Liver (tissue), 9 donors: ENCODE measurements around the gene IWS1. TPM values are rescaled to one million over a fixed set of nuclear protein-coding genes. Genes with fewer than 3 reads are reported as not detected.

ENCODE experiments used
- DNase-seq: peaks from one replicate; pipeline ENCODE4 v3.0.0-alpha.2; 2017; ENCODE audit warnings: low spot score
- H3K27ac ChIP-seq, 2 donors: one replicate each; pipeline ENCODE4 v1.7.0; 2013; ENCODE audit warnings: inconsistent platforms in 2 of 2, low read length in 2 of 2, control low read depth in 1 of 2, low read depth in 1 of 2, mild to moderate bottlenecking in 1 of 2
- H3K27me3 ChIP-seq, 4 donors: one replicate each; pipeline versions ENCODE4 v1.6.1 to v1.7.0; 2013; ENCODE audit warnings: low read length in 3 of 4, inconsistent platforms in 1 of 4, mild to moderate bottlenecking in 1 of 4, moderate library complexity in 1 of 4; ENCODE audit not compliant: control insufficient read depth in 4 of 4, insufficient read depth in 4 of 4
- H3K36me3 ChIP-seq, 4 donors: one replicate each; pipeline versions ENCODE4 v1.6.1 to v1.7.0; 2013; ENCODE audit warnings: low read length in 3 of 4, mild to moderate bottlenecking in 3 of 4, low read depth in 1 of 4, moderate library complexity in 1 of 4; ENCODE audit not compliant: control insufficient read depth in 4 of 4, insufficient read depth in 3 of 4
- H3K4me1 ChIP-seq, 4 donors: one replicate each; pipeline versions ENCODE4 v1.6.1 to v1.7.0; 2013; ENCODE audit warnings: low read length in 3 of 4, mild to moderate bottlenecking in 3 of 4, moderate library complexity in 1 of 4; ENCODE audit not compliant: control insufficient read depth in 4 of 4, insufficient read depth in 4 of 4
- H3K4me3 ChIP-seq, 3 donors: one replicate each; pipeline versions ENCODE4 v1.6.1 to v1.7.0; 2013; ENCODE audit warnings: low read length in 3 of 3, control low read depth in 1 of 3, low read depth in 1 of 3, mild to moderate bottlenecking in 1 of 3
- H3K9ac ChIP-seq, 2 donors: one replicate each; pipeline ENCODE4 v1.7.0; 2013; ENCODE audit warnings: low read length in 2 of 2, mild to moderate bottlenecking in 2 of 2, moderate library complexity in 2 of 2, control low read depth in 1 of 2, low read depth in 1 of 2
- H3K9me3 ChIP-seq, 4 donors: one replicate each; pipeline versions ENCODE4 v1.6.1 to v1.7.0; 2013; ENCODE audit warnings: low read length in 3 of 4; ENCODE audit not compliant: control insufficient read depth in 4 of 4
- ATF3 ChIP-seq: IDR thresholded peaks from 2 replicates; pipeline ENCODE4 v1.6.1; 2016; ENCODE audit warnings: antibody characterized with exemption
- CTCF ChIP-seq: fragments of 150-350 bp; IDR thresholded peaks from 2 replicates; pipeline ENCODE4 v1.5.1; 2017; ENCODE audit warnings: improper control_type of control experiment, low read depth, low read length; ENCODE audit not compliant: missing input control
- EGR1 ChIP-seq, 2 donors: IDR thresholded peaks; 2 replicates each; pipeline ENCODE4 v1.6.1; 2016 to 2018; ENCODE audit warnings: antibody characterized with exemption in 2 of 2, low read depth in 2 of 2
- FOXA1 ChIP-seq: IDR thresholded peaks from 2 replicates; pipeline ENCODE4 v1.6.1; 2016; ENCODE audit warnings: antibody characterized with exemption
- FOXA2 ChIP-seq: IDR thresholded peaks from 2 replicates; pipeline ENCODE4 v1.6.1; 2016; ENCODE audit warnings: antibody characterized with exemption
- GABPA ChIP-seq, 2 donors: IDR thresholded peaks in 1 of 2; conservative IDR thresholded peaks in 1 of 2; 2 replicates each; pipeline ENCODE4 v1.6.1; 2016; ENCODE audit warnings: antibody characterized with exemption in 2 of 2, mild to moderate bottlenecking in 1 of 2, moderate library complexity in 1 of 2
- HNF4A ChIP-seq, 2 donors: conservative IDR thresholded peaks; 2 replicates each; pipeline ENCODE4 v1.6.1; 2016; ENCODE audit warnings: antibody characterized with exemption in 2 of 2, mild to moderate bottlenecking in 2 of 2
- HNF4G ChIP-seq: IDR thresholded peaks from 2 replicates; pipeline ENCODE4 v1.6.1; 2016; ENCODE audit warnings: antibody characterized with exemption
- JUND ChIP-seq, 2 donors: IDR thresholded peaks; 2 replicates each; pipeline ENCODE4 v1.6.1; 2016; ENCODE audit warnings: antibody characterized with exemption in 2 of 2
- MAX ChIP-seq: IDR thresholded peaks from 2 replicates; pipeline ENCODE4 v1.6.1; 2016; ENCODE audit warnings: antibody characterized with exemption
- NR2F2 ChIP-seq: IDR thresholded peaks from 2 replicates; pipeline ENCODE4 v1.6.1; 2016; ENCODE audit warnings: antibody characterized with exemption
- RAD21 ChIP-seq, 2 donors: IDR thresholded peaks; 2 replicates each; pipeline ENCODE4 v1.6.1; 2016; ENCODE audit warnings: antibody characterized with exemption in 2 of 2, mild to moderate bottlenecking in 2 of 2
- REST ChIP-seq: IDR thresholded peaks from 2 replicates; pipeline ENCODE4 v1.6.1; 2016; ENCODE audit warnings: antibody characterized with exemption, mild to moderate bottlenecking
- RXRA ChIP-seq, 2 donors: IDR thresholded peaks; 2 replicates each; pipeline ENCODE4 v1.6.1; 2017 to 2018; ENCODE audit warnings: antibody characterized with exemption in 2 of 2, mild to moderate bottlenecking in 1 of 2
- SP1 ChIP-seq: IDR thresholded peaks from 2 replicates; pipeline ENCODE4 v1.6.1; 2018; ENCODE audit warnings: antibody characterized with exemption, mild to moderate bottlenecking
- TAF1 ChIP-seq: conservative IDR thresholded peaks from 2 replicates; pipeline ENCODE4 v1.6.1; 2016; ENCODE audit warnings: antibody characterized with exemption, mild to moderate bottlenecking
- YY1 ChIP-seq: IDR thresholded peaks from 2 replicates; pipeline ENCODE4 v1.6.1; 2016; ENCODE audit warnings: antibody characterized with exemption, mild to moderate bottlenecking
- ZBTB33 ChIP-seq: IDR thresholded peaks from 2 replicates; pipeline ENCODE4 v1.6.1; 2016; ENCODE audit warnings: antibody characterized with exemption
- WGBS: extraction: QIAGEN DNeasy Blood & Tissue Kit; methylation state at CpG from one replicate; pipeline ENCODE4 v1.1.7; 2013; 5-methylcytosine and 5-hydroxymethylcytosine counted together
- polyA plus RNA-seq, 2 donors: library from polyadenylated mRNA; stranded (reverse) in 1 of 2; unstranded in 1 of 2; fragments of 200-250 nt in 1 of 2; fragments of >200 nt in 1 of 2; fragmentation: Nextera tagmentation in 1 of 2; extraction: Ambion mirVana in 1 of 2; gene quantifications; one replicate each; pipeline versions ENCODE4 v1.2.1 to v1.2.3, GENCODE V29; 2013 to 2015
- total RNA-seq, 2 donors: library from RNA; depleted of rRNA; stranded (reverse); fragments of >200 nt; gene quantifications; one replicate each; pipeline ENCODE4 v1.2.3, GENCODE V29; 2014
- donor health status: healthy.
- donor health status: healthy.
- donor health status: healthy.
- donor health status: healthy.
- donor health status: healthy.

IWS1 gene
- total and polyA plus RNA-seq, 4 donors = 13.0 to 28.9 (median 22.8) TPM

GRCh38 chr2:127510073-127510472 lies 16.2 kb downstream of the IWS1 start:
- no peak for DNase-seq
- peaks cover 1 to 14% (median 10%) of the 10 kb centered on the region in 4 donors for H3K4me1 ChIP-seq
- H3K9ac ChIP-seq = no peak overlapping the region
- WGBS = 88% methylated on average over 2 of the region's 2 CpGs
- H3K36me3 ChIP-seq = peaks cover 4 to 14% (median 9%) of the 10 kb centered on the region in 4 donors
- no peak overlapping the region for H3K4me3 ChIP-seq
- H3K27ac ChIP-seq = no peak overlapping the region
- TF ChIP-seq YY1 (no peak), CTCF (no peak), GABPA (IDR thresholded peaks at IDR 0.05 in 1 of 2, conservative IDR thresholded peaks at IDR 0.05 in 1 of 2) (no peak), HNF4A (conservative IDR thresholded peaks at IDR 0.05) (no peak), FOXA1 (no peak), MAX (no peak), SP1 (no peak), TAF1 (no peak), FOXA2 (no peak), NR2F2 (no peak)
- no peaks in the 10 kb centered on the region for H3K27me3 ChIP-seq
- no peaks in the 10 kb centered on the region for H3K9me3 ChIP-seq

- DNase-seq = no peak
- peaks cover 1 to 14% (median 10%) of the 10 kb centered on the region in 4 donors for H3K4me1 ChIP-seq
These were observed 17.7 kb downstream of the IWS1 start for GRCh38 chr2:127508631-127509034.

More at GRCh38 chr2:127508631-127509034, 17.7 kb downstream of the IWS1 start:
- H3K27me3 ChIP-seq = no peaks in the 10 kb centered on the region
- H3K36me3 ChIP-seq = peaks cover 5 to 18% (median 16%) of the 10 kb centered on the region in 4 donors
- peak; percentile 40 to 51 for TF ChIP-seq RAD21 (IDR thresholded peaks at IDR 0.05)
- TF ChIP-seq SP1 = peak; percentile 36
- TF ChIP-seq NR2F2 = no peak
- TF ChIP-seq FOXA2 = no peak
- peak in 1 of 2 donors; percentile 56 for TF ChIP-seq JUND (IDR thresholded peaks at IDR 0.05)
- TF ChIP-seq YY1 = no peak
- TF ChIP-seq RXRA (IDR thresholded peaks at IDR 0.05) = peak; percentile 26 to 46
- peak; percentile 12 for TF ChIP-seq HNF4G
- TF ChIP-seq FOXA1 = no peak
- no peak for TF ChIP-seq GABPA (IDR thresholded peaks at IDR 0.05 in 1 of 2, conservative IDR thresholded peaks at IDR 0.05 in 1 of 2)
- TF ChIP-seq HNF4A (conservative IDR thresholded peaks at IDR 0.05) = peak; percentile 32 to 40
- no peak for TF ChIP-seq EGR1 (IDR thresholded peaks at IDR 0.05; ENCODE audit: low read depth in 2 of 2)
- no peak for TF ChIP-seq ZBTB33
- no peak for TF ChIP-seq CTCF
- TF ChIP-seq ATF3 = peak; percentile 22
- no peak for TF ChIP-seq MAX
- TF ChIP-seq REST = no peak
- no peak for TF ChIP-seq TAF1
- no peak overlapping the region for H3K4me3 ChIP-seq
- no peak overlapping the region for H3K9ac ChIP-seq
- peak overlapping the region; percentile 25 to 31 for H3K27ac ChIP-seq
- no peaks in the 10 kb centered on the region for H3K9me3 ChIP-seq
- 23% methylated on average over 3 of the region's 3 CpGs for WGBS
